ENCODE data around the gene PCSK6. TPM values are rescaled to one million over a fixed set of nuclear protein-coding genes. Genes with fewer than 3 reads are reported as not detected.

Gene PCSK6
- total RNA-seq, 2 experiments from 2014 or later: 0.28 TPM; not detected in 1

GRCh38 chr15:101394056-101394630, 95.4 kb downstream of the PCSK6 start:
- no peaks in the 10 kb centered on the region for H3K4me1 Mint-ChIP-seq (ENCODE audit: low read depth)
- H3K36me3 Mint-ChIP-seq (ENCODE audit: low read depth): no peaks in the 10 kb centered on the region
- H3K27me3 Mint-ChIP-seq: peaks cover 53% of the 10 kb centered on the region
- TF ChIP-seq CTCF (IDR thresholded peaks at IDR 0.05): no peak
- intact Hi-C loops (cut with DNase I, micrococcal nuclease): no loop called here
- Histone ChIP-seq H3K27me3 (ENCODE audit: control insufficient read depth in 1 of 2, insufficient read depth in 2 of 2, low read length in 2 of 2) (peaks cover 10 to 16% of the 10 kb centered on the region in 2 experiments), H3K36me3 (ENCODE audit: insufficient read depth, low read length) (no peaks in the 10 kb centered on the region), H3K9me3 (ENCODE audit: control insufficient read depth in 1 of 2, insufficient read depth in 1 of 2, low read length in 2 of 2) (no peaks in the 10 kb centered on the region), H3K4me1 (ENCODE audit: insufficient read depth, low read length) (peaks cover 5% of the 10 kb centered on the region), H3K4me3 (ENCODE audit: low read length) (no peak overlapping the region), H3K27ac (ENCODE audit: low read depth in 1 of 2, low read length in 2 of 2) (no peak overlapping the region)
- no peak overlapping the region for H3K4me3 Mint-ChIP-seq
- no peaks in the 10 kb centered on the region for H3K9me3 Mint-ChIP-seq
- DNase-seq (no peak), ATAC-seq (ENCODE audit: poor library complexity) (no peak)
- CTCF ChIA-PET: no interaction called here
- POLR2A ChIA-PET: no interaction called here
- no peak overlapping the region for H3K27ac Mint-ChIP-seq

- POLR2A ChIA-PET: no interaction called here
- no peaks in the 10 kb centered on the region for H3K36me3 Mint-ChIP-seq (ENCODE audit: low read depth)
- DNase-seq: no peak
Observed at GRCh38 chr15:101393172-101393571, 96.3 kb downstream of the PCSK6 start.

GRCh38 chr15:101391981-101392640, 97.4 kb downstream of the PCSK6 start:
- H3K9me3 ChIP-seq (ENCODE audit: control insufficient read depth in 1 of 2, insufficient read depth in 1 of 2, low read length in 2 of 2): no peaks in the 10 kb centered on the region
- peaks cover 45% of the 10 kb centered on the region for H3K27me3 Mint-ChIP-seq
- H3K36me3 Mint-ChIP-seq (ENCODE audit: low read depth): no peaks in the 10 kb centered on the region
- H3K36me3 ChIP-seq (ENCODE audit: insufficient read depth, low read length): no peaks in the 10 kb centered on the region
- intact Hi-C loops (cut with DNase I, micrococcal nuclease): no loop called here
- CTCF ChIA-PET: no interaction called here
- H3K27me3 ChIP-seq (ENCODE audit: control insufficient read depth in 1 of 2, insufficient read depth in 2 of 2, low read length in 2 of 2): peaks cover 4% of the 10 kb centered on the region in 2 experiments
- H3K4me1 ChIP-seq (ENCODE audit: insufficient read depth, low read length): no peaks in the 10 kb centered on the region
- H3K27ac Mint-ChIP-seq: no peak overlapping the region
- H3K9me3 Mint-ChIP-seq: no peaks in the 10 kb centered on the region
- no peak overlapping the region for H3K4me3 ChIP-seq (ENCODE audit: low read length)
- POLR2A ChIA-PET: no interaction called here
- no peak for DNase-seq
- ATAC-seq (ENCODE audit: poor library complexity): no peak
- no peaks in the 10 kb centered on the region for H3K4me1 Mint-ChIP-seq (ENCODE audit: low read depth)
- no peak overlapping the region for H3K27ac ChIP-seq (ENCODE audit: low read depth in 1 of 2, low read length in 2 of 2)
- no peak overlapping the region for H3K4me3 Mint-ChIP-seq
- no peak for TF ChIP-seq CTCF (IDR thresholded peaks at IDR 0.05)

More at GRCh38 chr15:101393172-101393571, 96.3 kb downstream of the PCSK6 start:
- Histone ChIP-seq H3K4me3 (ENCODE audit: low read length) (no peak overlapping the region), H3K36me3 (ENCODE audit: insufficient read depth, low read length) (no peaks in the 10 kb centered on the region), H3K27ac (ENCODE audit: low read depth in 1 of 2, low read length in 2 of 2) (no peak overlapping the region), H3K9me3 (ENCODE audit: control insufficient read depth in 1 of 2, insufficient read depth in 1 of 2, low read length in 2 of 2) (no peaks in the 10 kb centered on the region), H3K4me1 (ENCODE audit: insufficient read depth, low read length) (peaks cover 5% of the 10 kb centered on the region), H3K27me3 (ENCODE audit: control insufficient read depth in 1 of 2, insufficient read depth in 2 of 2, low read length in 2 of 2) (peaks cover 10 to 13% of the 10 kb centered on the region in 2 experiments)
- H3K27me3 Mint-ChIP-seq: peaks cover 49% of the 10 kb centered on the region
- H3K9me3 Mint-ChIP-seq: no peaks in the 10 kb centered on the region
- no peak overlapping the region for H3K4me3 Mint-ChIP-seq
- intact Hi-C loops (cut with DNase I, micrococcal nuclease): no loop called here
- H3K27ac Mint-ChIP-seq: no peak overlapping the region
- no peaks in the 10 kb centered on the region for H3K4me1 Mint-ChIP-seq (ENCODE audit: low read depth)
- CTCF ChIA-PET: no interaction called here
- ATAC-seq (ENCODE audit: poor library complexity): no peak
- no peak for TF ChIP-seq CTCF (IDR thresholded peaks at IDR 0.05)

All from CD4-positive, alpha-beta T cell (primary cell).